GM21723 (cell line): Measurements from ENCODE around the gene PDE4D.
"Not testable (repeated sequence)": the region's sequence is repeated elsewhere in the genome, so short reads cannot be mapped to it uniquely, and the experiment has no call there.

Experiments
- ATAC-seq: cut with Tn5 transposase; IDR thresholded peaks from one replicate; pipeline ENCODE4 v1.9.1; 2021; ENCODE audit warnings: mild to moderate bottlenecking, moderate library complexity; ENCODE audit not compliant: unreplicated experiment

The PDE4D gene

GRCh38 chr5:59391576-59391975 lies 501.9 kb downstream of the PDE4D start:
- ATAC-seq, result no peak

- ATAC-seq, result no peak
These were observed 502.5 kb downstream of the PDE4D start for GRCh38 chr5:59390989-59391388.

DNA sequence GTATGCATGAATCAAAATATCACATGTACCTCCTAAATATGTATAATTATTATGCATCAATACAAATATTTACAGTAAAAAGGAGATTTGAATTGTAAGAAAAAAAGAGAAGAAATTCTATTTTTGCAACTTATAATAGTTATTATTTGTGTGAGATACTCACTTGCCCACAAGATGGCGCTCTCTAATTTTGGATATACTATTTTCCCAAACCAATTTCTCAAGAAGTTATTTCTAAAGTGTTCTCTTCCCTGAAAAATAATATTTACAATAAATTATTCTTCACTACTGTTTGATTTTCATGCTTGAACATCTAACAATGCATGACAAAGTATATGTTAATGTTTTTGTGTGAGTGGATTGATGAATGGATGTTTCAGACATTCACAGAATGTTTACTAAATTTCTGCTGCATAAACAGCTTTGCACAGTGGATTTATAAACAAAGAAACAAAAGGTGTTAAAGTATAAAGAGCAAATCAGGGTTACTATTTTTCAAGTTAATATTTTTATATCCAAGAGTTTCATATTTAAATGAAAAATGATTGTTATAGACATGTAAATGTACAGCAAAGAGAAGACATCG lies 503.4 kb downstream of the PDE4D start:
- ATAC-seq, result no peak

DNA sequence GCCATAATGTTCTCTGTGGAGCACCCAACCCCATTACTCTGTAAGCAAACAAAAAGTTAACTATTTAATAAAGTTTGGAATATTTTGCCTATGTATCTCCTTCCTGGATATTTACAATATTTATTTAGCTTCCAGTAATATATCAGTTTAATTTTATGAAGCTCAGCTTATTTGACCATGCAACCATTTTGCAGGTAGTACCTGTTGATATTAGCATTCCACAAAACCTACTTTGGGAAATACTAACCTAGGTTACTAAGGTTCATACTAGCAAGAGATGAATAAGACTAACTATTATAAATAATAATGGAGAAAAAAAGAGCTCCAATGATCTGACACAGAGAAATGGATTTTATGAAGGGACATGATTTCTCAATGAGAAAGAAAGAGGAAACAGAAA lies 506.4 kb downstream of the PDE4D start:
- no peak for ATAC-seq

DNA sequence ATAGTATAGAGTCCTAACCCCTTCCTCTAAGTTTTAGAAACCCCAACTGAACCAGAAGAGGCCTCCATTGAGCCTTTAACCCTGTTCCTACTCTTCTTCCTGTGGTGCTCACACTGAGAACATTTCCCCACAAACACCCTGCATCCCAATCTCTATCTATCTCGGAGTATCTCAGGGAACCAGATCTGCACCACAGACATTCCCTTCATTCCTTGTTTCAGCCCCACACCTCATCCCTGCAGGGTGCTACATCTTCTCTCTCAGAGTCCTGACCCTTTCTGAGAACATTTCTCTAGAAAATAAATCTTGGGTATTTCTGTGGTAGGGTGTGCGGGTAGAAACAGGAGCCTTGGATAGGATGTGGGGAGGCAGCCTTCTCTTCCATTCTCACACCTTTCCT lies 507.8 kb downstream of the PDE4D start:
- no peak for ATAC-seq

DNA sequence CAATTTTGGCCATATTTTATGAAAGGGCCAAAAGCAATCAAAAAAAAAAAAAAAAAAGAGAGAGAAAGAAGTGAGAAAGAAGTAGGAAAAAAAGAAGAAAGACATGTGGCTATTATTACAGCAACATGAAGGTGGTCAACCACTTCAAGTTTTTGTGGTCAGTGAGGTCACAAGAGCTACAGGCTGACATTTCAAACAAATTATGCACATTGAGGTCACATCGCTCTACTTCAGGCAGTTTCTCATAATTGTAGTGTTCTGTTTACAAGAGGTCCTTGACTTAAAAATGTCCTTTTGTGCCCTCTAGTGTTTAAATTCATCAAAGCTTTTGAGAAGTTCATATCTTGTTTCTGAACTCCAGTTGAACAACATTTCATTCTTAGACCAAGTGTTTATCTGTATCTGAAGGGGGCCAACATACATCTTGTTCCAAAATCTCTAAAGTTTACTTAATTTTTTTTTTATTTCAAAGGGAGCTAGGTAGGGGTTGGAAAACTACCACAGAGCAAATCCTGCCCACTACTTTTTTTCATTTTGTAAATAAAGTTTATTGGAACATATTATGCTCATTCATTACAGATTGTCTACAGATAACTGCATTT lies 513.1 kb downstream of the PDE4D start:
- ATAC-seq, result peak; percentile 99

DNA sequence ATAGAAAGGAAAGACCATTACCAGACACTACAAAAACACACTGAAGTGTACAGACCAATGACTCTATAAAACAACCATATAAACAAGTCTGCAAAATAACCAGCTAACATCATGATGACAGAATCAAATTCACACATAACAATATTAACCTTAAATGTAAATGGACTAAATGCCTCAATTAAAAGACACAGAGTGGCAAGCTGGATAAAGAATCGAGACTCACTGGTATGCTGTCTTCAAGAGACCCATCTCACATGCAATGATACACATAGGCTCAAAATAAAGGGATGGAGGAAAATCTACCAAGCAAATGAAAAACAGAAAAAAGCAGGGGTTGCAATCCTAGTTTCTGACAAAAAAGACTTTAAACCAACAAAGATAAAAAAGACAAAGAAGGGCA lies 519.5 kb downstream of the PDE4D start:
- ATAC-seq, result not testable (repeated sequence)

DNA sequence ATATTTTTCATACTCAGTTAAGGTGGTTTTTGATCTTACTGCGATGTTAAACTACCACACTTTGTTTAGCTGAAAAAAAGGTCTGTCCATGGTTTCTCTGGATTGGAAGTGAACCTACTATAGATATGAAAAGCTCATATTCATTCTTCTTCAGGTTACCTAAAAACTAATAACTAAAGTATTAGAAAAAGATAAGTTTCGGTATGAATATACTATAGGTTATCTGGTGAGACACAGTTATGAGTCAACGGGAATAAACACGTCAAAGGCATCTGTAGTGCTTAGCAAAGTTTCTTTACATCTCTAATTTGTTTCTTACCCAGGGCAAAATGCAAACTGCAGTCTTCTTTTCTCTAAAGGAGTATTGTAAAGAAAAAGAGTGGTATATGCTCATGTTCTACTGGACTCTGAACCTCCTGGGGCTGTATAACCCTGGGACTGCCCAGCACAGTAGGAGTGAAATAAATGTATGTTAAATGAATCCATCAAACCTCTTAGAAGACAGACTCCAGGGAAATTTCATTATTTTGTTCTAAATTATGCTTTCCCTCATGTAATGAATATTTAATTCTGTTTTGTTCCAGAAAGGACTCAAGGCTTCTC lies 521.9 kb downstream of the PDE4D start:
- ATAC-seq, result no peak

- ATAC-seq, result no peak
These were observed 524.6 kb downstream of the PDE4D start for GRCh38 chr5:59368951-59369350.

- no peak for ATAC-seq
These were observed 525.6 kb downstream of the PDE4D start for GRCh38 chr5:59367791-59368394.

- no peak for ATAC-seq
These were observed 526.7 kb downstream of the PDE4D start for GRCh38 chr5:59366784-59367183.

DNA sequence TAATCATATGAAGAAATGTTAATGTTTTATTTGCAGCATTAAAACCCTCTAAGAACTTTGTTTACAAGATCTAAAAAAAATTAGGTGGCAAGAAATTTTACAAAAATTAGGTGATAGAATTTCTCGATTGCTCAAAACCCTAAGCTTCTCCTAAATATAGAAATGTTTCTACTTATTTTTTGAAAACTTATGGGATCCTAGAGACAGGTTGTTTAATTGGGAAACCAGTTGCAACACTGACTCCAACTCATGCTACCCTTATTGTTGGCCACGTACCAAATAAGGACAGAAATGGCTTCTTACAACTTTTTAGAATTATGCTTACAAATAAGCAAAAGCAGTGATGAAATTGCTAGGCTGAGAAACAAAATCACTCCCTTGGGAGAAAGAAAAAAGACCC lies 531.1 kb downstream of the PDE4D start:
- no peak for ATAC-seq

GRCh38 chr5:59361454-59361853 lies 532.1 kb downstream of the PDE4D start:
- no peak for ATAC-seq

DNA sequence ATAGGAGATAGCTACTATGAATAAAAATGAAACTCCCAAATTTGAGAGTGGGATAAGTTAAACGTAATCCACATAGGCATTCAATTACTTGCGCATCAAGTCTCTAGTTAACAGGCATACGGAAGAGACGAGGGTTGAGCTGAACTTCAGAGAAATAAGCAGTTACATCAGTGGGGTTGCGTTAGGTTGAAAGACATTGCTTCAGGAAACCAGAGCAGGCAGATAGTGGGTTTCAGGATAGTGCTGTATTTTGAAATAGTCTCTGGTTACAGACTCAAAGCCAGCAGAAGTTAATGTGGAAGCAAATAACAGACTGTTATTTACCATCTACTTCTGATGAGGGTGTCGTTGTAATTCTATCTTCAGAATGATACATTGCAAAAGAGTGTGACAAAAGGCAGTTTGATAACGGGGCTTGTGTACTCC lies 533.4 kb downstream of the PDE4D start:
- ATAC-seq, result no peak

DNA sequence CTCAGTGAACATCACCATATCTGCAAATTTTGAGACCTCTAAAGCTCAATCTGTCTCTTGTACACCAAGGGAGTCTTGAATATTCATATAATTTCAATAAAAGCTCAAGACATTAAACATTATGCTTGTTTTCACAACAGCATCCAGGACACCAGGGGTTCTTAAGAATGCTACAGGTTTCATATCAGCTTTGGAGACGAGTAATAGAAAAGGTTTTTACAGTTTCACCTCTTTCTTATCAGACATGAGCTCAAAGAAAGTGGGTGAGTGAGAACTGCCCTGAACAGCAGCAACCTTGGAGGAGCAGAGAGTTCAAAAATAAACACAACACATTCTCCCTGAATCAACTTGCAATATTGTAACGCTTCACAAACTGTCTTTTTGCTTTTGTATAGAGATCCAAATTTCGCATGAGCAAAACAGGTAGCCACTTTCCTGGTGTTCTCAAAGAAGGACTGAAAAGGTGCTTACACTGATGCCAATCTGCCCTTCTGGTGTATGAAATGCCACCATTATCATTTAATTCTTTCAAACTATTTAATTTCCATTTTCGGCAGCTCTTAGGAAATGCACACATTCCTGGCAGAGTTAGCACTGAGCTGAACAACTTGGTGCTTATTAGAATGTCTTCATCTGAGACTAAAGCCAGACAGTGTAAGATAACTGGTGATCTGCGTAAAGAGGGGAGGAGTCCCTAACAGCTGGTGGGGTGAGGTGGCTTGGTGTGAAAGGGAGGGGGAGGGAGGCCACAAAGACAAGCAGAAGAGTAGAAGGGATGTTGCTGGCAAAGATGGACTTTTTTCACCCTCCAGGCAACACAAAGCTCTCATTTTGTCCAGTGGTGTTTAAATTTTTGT lies 535.3 kb downstream of the PDE4D start:
- ATAC-seq, result no peak

DNA sequence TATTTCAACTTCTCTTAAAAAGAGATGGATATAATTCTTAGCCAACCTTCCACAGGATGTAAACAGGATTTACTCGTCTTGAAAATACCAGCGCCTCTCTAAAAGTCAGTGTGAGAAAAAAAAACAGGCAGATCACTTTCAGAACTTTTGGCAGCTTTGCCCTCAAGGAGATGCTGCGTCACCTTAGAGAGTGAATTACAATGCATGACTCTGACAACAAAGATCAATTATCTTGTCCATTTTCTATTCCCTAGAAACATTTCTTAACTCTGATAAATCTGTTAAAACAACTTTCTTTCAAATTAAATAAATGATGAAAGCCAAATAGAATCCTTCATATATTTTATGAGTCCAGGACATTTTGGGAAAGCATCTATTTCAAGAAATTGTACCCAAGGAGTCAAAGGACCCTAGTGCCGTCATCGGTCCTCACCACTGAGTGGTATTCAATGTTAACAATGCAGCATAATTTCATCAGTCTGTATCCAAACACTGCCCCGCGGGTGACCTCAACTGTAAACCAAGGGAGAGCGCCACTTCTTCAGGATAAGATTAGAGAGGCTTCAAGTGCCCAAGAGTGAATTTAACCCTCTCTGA lies 536.0 kb downstream of the PDE4D start:
- ATAC-seq, result no peak

GRCh38 chr5:59356813-59357380 lies 536.6 kb downstream of the PDE4D start:
- ATAC-seq, result no peak

DNA sequence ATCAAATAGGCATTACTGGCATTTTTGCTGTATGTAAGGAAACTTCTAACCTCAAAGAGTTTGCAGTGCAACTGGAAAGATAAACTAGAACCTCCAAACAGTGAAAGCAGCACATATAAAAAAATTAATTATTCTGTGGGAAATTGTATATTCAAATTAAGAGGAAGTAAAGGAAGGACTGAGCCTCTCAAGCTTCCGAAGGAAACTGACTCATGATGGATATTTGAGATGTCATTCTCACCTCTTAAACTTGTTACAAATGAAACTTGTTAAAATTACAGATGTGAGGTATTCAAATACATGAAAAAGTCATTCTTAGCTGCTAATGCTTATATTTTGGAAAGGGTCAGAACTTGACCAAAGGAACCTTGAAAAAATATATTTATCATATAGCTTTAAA lies 538.7 kb downstream of the PDE4D start:
- ATAC-seq, result no peak

DNA sequence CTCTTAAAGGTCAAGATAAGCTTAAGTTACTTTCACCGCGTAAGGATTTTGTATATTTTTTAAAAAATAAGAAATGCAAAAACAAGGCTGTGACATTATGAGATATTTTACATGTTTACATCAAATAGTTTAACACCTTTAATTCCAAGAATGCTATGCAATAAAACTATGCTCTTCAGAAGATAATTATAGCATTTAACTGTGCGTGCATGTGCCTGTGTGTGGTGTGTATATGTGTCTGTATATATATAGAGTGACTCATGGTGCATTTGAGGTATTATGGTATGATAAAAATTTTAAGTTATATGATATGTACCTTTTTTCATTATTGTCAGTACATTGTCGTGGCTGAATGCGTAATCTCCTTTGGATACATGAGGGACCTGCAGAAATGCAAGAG lies 539.3 kb downstream of the PDE4D start:
- no peak for ATAC-seq

DNA sequence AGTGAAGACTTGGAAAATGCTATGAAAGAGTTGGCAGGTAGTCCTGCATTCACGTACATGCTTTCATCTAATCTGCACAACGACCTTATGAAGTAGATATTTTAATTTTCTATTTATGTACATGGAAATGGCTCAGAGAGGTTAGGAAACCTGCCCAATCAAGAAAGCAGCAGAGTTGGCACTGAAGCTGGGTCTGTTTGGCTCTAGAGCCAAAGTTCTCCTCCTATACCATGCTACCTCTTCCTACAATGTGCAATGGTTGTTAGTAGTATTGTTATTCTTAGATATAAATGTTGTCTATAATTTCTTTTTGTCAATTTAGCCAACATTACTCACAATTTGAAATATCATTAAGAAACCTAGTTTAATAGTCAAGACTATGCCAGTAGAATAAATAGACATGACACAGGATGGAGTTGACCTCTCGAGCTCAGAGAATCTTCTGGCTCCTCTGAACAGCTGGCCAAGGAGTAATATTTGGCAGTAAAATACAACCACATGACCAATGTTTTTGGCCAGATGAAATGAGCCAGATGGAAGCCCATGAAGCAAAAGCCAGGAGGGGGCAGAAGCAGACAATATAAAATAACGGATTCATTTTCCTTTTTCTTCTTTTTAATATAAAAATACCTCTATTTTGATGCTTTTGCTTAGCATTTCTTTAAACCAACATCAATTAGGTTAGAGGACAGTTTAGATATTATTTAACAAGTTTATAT lies 542.3 kb downstream of the PDE4D start:
- ATAC-seq, result no peak
